Measurements from ENCODE around the gene ANKRD28. TPM values are rescaled to one million over a fixed set of nuclear protein-coding genes. Genes with fewer than 3 reads are reported as not detected.
"Not testable (repeated sequence)": the region's sequence is repeated elsewhere in the genome, so short reads cannot be mapped to it uniquely, and the experiment has no call there.

ANKRD28 gene
- total RNA-seq, 1 donor from 2014 or later = 36.6 TPM

DNA sequence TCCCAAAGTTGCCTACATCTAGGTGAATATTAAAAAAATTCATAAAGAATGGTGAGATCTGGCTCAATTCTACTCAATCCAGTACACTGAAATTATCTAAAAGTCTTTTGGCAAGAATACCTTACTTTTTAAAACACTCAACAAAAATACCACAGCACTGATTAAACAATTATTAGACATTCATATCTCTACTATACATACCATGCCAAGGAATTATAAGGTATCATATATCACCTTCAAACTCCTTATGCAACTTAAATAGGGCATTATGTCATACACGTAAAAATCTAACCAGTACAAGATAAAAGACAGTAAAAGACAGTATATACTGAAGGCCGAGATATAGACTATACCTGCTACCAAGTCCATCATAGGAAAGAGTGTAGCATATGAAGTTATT is 6.1 kb upstream of the ANKRD28 start:
- no peak for DNase-seq (ENCODE audit: low spot score)

DNA sequence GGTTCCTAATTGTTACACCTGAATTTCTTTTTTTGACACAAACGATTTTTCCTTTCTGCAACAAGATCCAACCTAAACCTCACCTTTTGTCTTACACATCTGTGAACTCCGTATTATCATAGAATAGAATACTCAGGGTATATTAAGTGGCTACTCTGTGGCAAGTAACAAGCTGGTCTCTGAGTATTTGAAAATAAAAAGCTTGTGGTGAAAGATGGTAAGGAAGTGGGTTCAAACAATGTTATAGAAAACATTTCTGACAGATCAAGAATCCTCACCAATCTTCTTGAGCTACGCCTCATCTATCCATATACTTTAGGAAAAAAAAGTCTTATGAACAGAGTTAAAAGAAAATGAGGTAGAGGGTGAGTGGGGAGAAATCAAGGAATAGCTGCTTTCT is 3.5 kb upstream of the ANKRD28 start:
- no peak for DNase-seq (ENCODE audit: low spot score)

DNA sequence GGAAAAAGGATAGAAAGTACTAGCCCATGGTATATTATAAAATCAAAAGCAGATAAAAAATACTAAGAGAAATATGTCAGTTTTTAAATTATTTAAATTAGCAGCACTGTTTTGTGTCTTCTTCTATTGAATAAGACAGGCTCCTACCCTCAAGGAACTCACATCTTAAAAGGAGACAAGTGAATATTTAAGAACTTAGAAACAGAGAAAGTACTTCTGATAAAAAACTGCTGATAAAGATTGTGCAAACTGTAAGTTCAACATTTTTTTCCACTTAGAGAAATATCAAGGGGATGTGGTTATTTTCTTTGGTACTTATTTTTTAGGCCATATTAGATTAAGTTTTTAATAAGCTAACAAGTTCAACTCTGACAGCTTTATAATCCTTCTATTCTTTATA is 3.0 kb upstream of the ANKRD28 start:
- DNase-seq (ENCODE audit: low spot score) = no peak

DNA sequence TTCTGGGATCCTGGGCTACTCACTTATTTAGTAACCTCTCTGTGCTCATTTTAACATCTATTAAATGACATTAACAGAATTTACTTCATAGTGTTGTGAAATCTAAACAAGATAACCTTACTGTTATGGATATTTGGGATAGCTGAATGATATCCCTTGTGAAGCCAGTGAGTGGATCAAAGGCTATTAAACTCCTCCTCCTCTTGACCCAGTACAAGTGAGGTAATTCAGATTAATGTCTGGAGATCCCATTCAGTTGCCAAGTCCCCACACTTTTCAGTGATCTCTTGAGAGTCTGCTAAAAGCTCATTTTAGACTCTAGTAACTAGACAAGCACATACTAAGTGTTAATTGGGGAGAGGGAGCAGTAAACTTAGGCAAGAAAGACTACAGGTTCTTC is 2.5 kb upstream of the ANKRD28 start:
- no peak for DNase-seq (ENCODE audit: low spot score)

DNA sequence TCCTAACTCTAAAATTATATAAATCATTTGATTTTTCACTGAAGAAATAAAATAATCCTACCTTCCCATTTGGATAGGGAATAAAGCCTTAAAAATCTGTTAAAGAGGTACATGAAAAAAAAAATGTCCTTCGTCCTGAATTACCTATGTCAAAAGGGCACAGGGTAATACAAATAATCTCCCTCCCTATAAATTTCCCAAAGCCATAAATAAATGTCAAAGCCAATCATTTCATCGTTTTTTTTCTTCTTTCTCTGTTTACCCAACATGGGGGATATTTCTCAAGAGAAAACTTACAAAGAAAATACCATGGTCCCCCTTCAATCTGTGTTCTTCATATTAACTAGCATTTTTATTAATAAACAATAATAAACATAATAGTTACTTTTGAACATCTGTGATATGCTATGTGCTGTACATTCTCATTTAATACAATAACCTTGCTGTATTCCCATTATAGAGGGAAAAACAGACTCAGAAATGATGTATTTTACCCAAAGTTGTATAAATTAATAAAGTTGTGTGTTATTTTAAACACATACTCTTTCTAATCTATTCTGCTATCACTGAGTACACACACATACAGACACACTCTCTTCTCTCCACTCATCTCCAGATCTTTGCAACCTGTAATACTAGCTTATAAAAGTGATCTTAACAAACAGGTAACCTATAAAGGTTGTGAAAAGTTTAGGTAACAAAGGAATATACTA is 910 bp upstream of the ANKRD28 start:
- no peak for DNase-seq (ENCODE audit: low spot score)

DNA sequence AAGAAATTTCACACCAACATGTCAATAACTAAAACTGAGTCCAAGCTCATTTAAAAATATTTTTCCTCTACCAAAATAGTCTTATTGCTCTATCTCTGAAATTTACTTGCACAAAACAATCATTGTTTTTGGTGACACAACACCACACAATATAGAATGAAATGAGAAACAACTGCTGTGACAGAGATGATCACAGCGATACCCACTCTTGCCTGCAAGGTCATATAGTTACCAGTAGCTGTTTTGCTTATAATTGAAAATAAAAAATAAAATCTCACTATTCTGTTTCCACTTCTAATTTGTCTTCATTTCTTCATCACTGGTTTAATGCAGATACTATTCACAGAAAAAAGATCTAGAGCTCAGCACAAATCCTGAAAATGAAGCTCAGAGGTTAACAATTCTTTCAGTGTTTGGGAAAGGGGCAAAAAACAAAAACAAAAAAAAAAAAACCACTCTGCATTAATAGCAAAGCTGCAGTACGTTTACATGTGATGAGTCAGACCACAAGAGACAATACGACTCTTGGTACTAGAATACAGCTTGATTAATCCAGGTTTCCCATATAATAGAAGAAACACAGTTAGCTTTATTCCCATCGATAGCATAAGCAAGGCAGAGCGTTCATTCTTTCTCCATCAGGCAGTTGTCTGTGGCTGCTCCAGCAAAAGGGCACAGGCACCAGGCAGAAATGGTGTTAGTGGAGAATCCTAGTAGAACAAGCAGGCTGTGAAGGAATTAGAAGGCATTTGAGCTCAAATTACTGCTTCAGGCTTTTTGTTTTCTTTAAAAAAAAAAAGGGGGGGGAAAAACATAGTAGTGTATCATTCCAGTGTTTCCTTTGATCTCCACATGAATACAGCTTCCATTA is 773 bp downstream of the ANKRD28 start:
- no peak for DNase-seq (ENCODE audit: low spot score)

DNA sequence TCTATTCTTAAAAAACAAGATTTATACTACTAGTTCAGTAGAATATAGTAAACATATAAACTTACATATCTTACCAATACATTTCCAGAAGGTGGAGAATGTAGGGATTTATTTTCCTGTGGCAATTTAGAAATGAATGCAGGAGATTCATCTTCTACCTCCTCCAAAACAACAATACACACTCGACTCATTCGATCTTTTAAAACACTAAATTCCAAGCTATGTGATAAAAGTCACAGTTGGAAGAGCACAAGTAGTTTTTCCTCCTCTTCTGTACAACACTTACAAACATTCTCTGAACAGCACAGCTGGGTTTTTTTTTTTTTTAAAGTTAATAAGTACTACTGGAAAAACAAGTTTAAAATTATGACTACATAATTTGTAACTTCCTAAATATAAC is 1.4 kb downstream of the ANKRD28 start:
- no peak for DNase-seq (ENCODE audit: low spot score)

DNA sequence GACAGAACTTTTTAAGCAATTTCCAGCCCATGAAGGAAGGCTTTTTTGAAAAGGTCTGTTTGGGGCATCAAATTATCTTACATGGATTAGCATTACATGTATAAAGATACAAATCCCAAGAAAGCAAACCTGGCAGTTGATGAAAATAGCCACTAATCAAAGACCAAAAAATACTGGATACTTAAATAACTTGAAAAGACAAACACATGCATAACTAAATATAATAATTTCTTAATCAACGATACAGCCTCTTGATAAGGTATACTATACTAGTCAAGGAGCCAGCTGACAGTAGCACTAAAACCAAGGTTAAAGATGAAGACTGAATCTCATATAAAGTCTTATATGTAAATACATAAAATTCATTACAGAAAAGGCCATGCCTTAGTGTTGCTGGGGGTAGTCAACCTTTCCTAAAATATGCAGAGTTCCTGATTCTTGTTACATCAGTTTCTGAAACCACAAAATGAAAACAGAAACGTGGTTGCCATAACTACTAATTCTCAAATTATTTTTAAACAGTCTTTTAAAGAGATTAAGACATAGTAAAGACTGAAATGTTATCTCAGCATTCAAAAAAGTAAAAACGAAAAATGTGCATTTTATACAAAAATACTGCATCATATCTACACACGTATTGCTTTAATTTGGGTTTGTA is 2.0 kb downstream of the ANKRD28 start:
- DNase-seq (ENCODE audit: low spot score) = no peak

DNA sequence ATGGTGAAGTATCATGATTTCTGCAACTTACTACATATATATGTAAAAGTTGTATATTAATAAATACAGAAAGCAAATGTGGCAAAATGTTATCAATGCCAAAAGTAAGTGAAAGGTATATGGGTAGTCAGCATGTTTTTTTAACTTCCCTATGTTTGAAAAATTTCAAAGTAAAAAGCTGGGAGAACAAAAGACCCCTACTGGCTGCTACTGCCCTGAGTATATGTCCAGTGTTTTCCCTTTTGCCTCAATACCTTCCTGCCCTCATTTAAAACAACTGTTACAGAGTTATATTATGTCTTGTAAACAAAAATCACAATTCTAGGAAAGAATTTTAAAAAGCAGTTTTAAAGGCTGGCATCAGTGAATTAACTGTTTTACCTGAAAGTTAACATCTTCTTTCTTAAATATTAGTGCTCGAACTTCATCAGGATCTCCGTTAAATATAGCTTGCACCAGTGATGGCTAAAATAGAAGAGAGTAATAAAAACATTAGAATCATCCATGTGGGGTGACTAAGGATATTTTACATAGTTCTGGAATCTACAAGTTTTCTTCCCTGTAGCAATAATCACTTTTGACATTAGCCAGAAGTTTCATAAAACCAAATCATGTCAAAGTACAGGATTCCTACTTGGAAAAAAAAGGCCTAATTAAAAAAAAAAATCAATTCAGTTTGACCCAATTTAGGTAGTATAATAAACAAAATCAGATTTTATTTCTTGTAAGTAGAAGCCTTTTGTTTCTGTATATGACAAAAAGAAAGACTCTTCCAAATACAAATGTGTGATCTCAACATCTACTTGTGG is 2.7 kb downstream of the ANKRD28 start:
- DNase-seq (ENCODE audit: low spot score) = no peak

DNA sequence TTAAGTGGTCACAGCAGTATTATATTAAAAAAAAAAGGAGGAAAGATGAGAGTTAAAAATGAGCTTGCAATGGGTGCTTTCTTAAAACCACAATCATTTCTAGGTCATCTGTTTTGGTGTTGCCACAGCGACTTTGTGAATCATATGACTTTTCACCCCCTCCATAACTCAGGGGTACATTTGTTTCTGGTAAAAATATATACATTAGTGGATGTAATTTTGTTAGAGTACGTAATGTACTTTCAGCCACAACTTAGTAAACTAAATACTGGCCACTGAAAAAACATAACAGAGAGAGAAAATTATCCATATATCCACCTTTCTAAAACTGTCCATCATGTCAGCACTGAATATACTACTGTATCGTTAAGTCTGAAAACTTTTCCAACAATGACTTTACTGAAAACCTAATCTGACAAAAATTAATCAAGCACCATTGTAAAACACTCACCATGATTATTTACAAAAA is 3.4 kb downstream of the ANKRD28 start:
- no peak for DNase-seq (ENCODE audit: low spot score)

DNA sequence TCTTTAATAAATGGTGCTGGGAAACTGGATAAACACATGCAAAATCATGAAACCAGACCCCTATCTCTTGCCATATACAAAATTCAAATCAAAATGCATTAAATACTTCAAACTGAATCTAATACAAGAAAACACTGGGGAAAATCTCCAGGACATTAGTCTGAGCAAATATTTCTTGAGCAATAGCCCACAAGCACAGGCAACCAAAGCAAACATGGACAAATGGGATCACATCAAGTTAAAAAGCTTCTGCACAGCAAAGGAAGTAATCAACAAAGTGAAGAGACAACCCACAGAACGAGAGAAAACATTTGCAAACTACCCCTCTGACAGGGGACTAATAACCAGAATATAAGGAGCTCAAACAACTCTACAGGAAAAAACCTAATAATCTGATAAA is 6.3 kb downstream of the ANKRD28 start:
- DNase-seq (ENCODE audit: low spot score) = no peak

DNA sequence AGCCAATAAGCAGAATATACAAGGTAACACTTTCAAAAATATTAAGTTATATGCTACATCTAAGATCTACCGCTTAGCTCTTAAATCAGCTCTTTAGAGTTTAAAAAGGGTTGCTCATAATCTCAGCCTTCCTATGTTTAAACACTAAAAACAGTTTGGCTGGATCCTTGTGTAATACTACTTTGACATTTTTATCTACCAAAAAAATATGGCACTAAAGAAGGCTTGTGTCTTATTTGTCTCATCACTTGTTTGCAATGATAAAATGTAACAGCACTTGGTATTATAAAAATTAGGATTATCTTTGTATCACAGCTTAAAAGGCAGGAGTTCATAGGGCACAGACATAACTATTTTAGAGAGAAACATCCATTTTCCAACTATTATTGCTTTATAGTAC is 9.8 kb downstream of the ANKRD28 start:
- no peak for DNase-seq (ENCODE audit: low spot score)

DNA sequence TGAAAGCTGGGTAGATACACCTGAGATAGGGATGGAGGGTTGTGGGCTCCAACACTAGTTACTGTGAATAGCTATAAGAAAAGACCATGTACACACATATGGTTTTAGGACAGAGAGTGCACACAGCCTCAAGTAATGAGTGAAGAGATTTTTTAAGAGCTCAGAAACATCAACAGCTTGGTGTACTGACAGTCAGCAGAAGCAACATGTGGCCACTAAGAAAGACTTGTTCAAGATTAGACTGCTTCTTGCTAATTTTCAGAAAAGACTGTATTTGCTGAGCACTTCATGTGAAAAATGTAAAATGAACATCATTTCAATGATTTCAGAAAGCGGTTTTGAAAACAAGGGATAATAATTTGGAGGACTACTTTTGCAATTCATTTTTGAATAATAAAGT is 10.3 kb downstream of the ANKRD28 start:
- DNase-seq (ENCODE audit: low spot score) = no peak

DNA sequence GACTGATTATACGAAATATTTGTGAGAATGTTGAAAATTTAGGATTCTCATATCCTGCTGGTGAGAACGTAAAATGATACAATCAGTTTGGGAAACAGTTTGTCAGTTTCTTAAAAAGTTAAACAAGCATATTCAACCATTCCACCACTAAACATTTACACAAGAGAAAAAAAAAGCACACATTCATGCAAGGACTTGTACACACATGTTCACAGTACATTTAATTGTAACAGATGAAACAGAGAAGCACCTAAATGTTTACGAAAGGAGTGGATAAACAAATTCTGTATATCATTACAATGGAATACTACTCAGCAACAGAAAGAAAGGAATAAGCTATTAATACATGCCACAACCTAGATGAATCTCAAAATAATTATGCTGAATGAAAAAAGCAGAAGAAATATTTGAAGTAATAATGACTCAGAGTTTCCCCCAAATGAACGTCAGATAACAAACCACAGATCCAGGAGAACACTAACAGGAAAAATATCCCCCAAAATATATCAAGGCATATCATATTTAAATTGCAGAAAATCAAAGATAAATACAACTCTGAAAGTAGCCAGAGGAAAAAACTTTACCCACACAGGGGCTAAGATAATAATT is 14.3 kb downstream of the ANKRD28 start:
- no peak for DNase-seq (ENCODE audit: low spot score)

DNA sequence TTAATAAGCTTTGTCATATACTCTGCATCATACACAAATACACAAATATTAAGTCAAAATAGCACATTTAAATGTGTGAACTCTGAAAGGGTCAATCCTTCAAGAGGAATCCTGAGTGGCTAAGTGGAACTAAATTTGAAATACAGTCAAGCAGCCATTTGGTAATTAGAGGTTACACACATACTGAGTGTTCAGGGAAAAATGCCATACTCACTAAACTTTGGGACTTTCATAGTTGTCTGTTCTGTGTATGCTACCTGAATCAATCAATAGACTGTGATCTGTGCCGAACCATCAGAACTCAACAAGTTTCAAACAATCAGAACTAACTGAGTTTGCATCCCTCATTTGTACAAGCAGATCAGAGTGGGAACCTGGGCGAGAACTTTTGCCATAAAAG is 15.3 kb downstream of the ANKRD28 start:
- DNase-seq (ENCODE audit: low spot score) = no peak

DNA sequence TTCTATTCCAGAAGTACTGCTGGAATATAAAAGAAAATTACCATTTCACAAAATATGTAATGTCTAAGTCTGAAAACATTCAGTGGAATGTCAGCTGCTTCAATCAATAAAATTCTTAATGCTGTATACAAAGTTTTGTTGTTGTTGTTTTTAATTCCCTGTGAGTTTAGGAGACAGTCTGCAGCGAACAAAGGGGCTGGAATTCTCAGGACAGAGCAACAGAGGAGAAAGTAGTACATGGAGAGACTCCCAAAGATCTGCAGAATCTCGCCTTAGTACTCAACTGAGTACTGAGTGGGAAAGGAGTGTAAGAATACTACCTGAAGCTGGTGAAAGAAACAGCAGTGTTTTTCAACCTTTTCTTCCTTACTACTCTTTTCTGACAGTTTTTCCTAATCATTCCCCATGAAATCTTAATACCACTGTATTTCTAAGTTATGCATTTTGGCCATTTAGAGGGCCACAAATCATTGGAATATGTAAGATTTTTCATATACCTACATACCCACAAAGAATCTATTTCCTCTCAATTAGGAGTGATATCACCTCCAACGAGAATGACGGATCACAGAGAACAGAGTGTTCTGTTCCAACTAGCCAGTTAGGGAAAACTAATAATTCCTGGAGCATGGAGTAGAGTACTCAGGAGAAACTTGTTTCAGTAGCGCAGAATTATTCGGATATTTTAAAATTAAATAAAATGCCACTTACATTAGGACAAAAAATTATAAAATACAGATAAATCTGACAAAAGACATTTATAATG is 16.0 kb downstream of the ANKRD28 start:
- no peak for DNase-seq (ENCODE audit: low spot score)

DNA sequence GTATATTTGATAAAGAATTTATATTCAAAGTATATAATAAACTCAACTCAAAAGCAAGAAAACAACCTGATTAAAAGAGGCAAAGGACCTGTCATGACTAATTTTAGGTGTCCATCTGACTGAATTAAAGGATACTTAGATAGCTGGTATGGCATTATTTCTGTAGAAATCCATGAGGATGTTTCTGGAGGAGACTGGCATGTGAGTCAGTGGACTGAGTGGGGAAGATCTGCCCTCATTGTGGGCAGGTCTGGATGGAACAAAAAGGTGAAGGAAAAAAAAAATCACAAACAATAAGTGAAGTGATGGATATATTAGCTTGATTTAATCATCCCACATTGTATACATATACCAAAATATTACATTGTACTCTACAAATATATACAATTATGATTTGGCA is 16.6 kb downstream of the ANKRD28 start:
- DNase-seq (ENCODE audit: low spot score) = no peak

DNA sequence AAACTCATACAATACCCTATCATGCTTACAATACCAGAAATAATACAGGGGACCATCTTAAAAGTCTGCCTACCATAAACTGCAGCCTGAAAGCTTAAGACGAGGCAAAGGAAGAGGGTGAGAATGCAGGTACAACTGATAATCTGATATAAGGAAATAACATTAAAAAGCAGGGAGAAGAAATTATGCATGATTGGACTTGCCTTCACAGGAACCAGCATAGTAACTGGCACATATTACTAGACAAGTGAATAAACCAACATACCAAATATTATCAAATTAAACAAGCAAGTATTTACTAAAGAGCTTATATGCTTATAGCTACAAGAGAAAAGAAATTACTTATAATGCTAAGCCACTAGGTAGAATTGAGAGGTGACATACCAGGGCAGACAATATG is 18.7 kb downstream of the ANKRD28 start:
- DNase-seq (ENCODE audit: low spot score) = no peak

DNA sequence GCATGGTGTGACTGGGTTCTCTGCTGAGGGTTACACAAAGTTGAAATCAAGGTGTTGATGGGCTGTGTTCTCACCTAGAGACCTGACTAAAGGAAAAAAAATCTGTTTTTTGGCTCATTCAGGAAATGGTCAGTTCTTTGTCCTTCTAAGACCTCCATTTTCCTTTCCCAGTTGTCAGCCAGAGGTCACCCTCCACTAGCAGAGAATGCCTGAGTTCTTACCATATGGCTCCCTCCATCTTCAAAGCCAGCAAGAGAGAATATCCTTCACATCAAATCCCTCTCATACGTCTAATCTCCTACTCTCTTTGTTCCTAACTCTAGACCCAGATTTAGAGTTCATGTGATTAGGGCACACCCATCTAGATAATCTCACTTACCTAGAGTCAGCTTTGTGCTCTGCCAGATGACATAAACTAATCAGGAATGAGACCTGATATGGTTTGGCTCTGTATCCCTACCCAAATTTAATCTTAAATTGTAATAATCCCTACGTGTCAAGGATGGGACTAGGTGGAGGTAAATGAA is 19.4 kb downstream of the ANKRD28 start:
- DNase-seq (ENCODE audit: low spot score) = no peak

DNA sequence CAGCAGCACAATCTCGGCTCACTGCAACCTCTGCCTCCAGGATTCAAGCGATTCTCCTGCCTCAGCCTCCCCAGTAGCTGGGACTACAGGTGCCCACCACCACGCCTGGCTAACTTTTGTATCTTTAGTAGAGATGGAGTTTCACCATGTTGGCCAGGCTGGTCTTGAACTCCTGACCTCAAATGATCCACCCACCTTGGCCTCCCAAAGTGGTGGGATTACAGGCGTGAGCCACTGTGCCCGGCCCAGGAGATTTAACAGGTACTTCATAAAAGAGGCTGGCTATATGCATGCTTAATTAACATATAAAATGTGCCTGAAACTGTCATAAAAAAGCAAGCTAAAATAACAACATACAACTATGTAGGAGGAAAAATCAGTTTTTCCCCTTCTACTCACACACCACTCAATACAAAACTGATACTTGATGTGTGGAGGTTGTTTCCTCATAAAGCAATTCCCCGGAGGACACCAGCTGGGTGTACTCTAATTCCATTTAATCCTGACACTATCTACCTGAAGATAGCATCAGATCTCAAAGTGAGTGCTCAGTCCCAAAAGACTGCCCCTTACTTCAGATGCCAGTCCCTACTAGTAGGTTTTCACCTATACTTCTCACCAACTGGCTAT is 22.7 kb downstream of the ANKRD28 start:
- DNase-seq (ENCODE audit: low spot score) = not testable (repeated sequence)

All from mucosa of gallbladder (tissue), 1 donor.